ENCODE results near the gene PMS1. TPM values are rescaled to one million over a fixed set of nuclear protein-coding genes. Genes with fewer than 3 reads are reported as not detected.

Gene PMS1
- total RNA-seq, 1 donor from 2014 or later = 20.1 TPM

DNA sequence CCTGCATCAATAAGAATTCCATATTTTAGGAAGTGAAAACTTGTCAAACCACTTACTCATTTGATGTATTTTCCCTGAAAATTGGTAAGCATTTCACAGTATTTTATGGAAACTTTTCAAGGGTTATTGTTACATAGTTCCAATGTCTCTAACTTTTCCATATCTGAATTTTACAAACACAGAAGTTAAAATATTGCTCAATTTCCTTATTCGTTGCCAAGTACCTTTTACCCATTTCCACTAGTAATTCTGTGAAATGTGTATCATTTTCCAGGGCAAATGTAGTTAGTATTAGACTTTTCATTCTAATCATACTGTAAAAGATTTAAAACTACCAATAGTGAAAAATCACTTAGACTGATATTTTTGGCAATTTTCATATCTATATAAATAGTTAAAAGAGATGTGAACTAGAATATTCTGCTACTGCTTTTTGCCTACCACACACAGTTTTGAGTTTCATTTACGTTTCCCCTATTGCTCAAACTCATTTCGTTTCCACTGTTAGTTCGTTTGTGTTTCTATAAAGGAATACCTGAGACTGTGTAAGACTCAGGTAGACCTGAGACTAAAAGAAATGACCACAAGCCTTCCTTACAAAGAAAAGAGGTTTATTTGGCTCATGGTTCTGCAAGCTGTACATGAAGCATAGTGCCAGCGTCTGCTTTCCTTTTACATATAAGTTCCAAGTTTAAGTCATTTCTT lies 86.3 kb downstream of the PMS1 start:
- H3K36me3 ChIP-seq = peaks cover 0 to 6% of the 10 kb centered on the region in 2 donors
- no peaks in the 10 kb centered on the region for H3K9me3 ChIP-seq
- no peak overlapping the region for H3K4me3 ChIP-seq
- DNase-seq (ENCODE audit: extremely low spot score in 2 of 2) = no peak
- TF ChIP-seq, protein P1, sequence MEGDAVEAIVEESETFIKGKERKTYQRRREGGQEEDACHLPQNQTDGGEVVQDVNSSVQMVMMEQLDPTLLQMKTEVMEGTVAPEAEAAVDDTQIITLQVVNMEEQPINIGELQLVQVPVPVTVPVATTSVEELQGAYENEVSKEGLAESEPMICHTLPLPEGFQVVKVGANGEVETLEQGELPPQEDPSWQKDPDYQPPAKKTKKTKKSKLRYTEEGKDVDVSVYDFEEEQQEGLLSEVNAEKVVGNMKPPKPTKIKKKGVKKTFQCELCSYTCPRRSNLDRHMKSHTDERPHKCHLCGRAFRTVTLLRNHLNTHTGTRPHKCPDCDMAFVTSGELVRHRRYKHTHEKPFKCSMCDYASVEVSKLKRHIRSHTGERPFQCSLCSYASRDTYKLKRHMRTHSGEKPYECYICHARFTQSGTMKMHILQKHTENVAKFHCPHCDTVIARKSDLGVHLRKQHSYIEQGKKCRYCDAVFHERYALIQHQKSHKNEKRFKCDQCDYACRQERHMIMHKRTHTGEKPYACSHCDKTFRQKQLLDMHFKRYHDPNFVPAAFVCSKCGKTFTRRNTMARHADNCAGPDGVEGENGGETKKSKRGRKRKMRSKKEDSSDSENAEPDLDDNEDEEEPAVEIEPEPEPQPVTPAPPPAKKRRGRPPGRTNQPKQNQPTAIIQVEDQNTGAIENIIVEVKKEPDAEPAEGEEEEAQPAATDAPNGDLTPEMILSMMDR (IDR thresholded peaks at IDR 0.05) = no peak
- TF ChIP-seq POLR2A (IDR thresholded peaks at IDR 0.05) (no peak), POLR2AphosphoS5 (IDR thresholded peaks at IDR 0.05; ENCODE audit: insufficient read depth in 1 of 2, low read depth in 1 of 2) (no peak)
- intact Hi-C loops (cut with DNase I) = loop anchor here (10.0 kb wide), 1 partner anchor 506 kb away; no protein-coding TSS in a partner anchor
- no peak overlapping the region for H3K27ac ChIP-seq
- H3K27me3 ChIP-seq = no peaks in the 10 kb centered on the region
- H3K4me1 ChIP-seq = no peaks in the 10 kb centered on the region

DNA sequence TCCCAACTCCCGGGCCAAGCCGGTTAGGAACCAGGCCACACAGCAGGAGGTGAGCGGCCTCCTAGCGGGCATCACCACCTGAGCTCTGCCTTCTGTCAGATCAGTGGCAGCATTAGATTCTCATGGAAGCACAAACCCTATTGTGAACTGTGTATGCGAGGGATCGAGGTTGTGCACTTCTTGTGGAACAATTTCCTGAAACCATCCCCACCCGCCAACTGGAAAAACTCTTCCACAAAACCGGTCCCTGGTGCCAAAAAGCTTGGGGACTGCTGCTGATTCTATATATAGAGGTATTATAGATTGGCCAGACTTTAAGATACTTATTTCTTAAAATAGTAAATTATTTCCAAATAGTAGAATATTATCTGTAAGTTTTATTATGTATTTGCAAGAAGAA lies 89.4 kb downstream of the PMS1 start:
- intact Hi-C loops (cut with DNase I) = loop anchor here (10.0 kb wide), 1 partner anchor 509 kb away; no protein-coding TSS in a partner anchor
- Histone ChIP-seq H3K27me3 (no peaks in the 10 kb centered on the region), H3K9me3 (no peaks in the 10 kb centered on the region), H3K36me3 (peaks cover 0 to 6% of the 10 kb centered on the region in 2 donors), H3K4me1 (no peaks in the 10 kb centered on the region), H3K27ac (no peak overlapping the region), H3K4me3 (no peak overlapping the region)
- no peak for DNase-seq (ENCODE audit: extremely low spot score in 2 of 2)
- TF ChIP-seq, protein P1 (IDR thresholded peaks at IDR 0.05) = no peak
- TF ChIP-seq POLR2A (IDR thresholded peaks at IDR 0.05) (no peak), POLR2AphosphoS5 (IDR thresholded peaks at IDR 0.05; ENCODE audit: insufficient read depth in 1 of 2, low read depth in 1 of 2) (no peak)

DNA sequence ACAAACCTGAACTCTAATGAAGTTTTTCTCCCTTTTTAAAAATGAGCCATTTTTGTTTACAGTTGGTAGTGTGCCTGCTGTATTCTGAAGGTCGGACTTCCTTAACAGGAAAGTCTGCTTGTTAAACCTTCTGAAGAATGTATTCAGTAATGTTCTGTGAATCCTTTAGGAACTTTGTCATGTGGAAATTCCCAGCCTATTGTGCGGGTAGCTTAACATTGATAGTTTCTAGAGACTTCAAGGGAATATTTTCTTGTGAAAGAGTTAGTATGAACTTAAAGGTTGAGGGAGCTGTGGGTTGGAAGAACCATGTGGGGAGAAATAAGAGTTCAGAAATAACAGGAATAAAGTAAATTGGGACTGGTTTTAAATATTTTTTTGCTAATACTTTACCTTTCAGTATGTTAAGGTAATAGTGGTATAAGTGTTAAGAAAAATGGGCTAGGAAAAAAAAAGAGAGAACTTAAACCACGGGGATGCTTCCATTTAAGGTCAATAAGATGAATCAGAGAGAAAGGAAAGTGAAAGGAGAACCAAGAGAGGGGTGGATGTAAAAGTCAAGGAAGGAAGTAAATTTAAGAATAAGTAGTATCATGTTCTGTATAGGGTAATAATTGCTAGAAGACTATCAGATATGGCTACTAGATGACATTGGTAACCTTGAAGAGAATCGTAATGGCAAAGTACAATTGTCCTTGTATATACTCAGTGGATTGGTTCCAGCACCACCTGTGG lies 90.5 kb downstream of the PMS1 start:
- Histone ChIP-seq H3K36me3 (peaks cover 0 to 6% of the 10 kb centered on the region in 2 donors), H3K27ac (no peak overlapping the region), H3K4me1 (no peaks in the 10 kb centered on the region), H3K4me3 (no peak overlapping the region), H3K9me3 (no peaks in the 10 kb centered on the region), H3K27me3 (no peaks in the 10 kb centered on the region)
- intact Hi-C loops (cut with DNase I) = loop anchor here (10.0 kb wide), 1 partner anchor 510 kb away; no protein-coding TSS in a partner anchor
- DNase-seq (ENCODE audit: extremely low spot score in 2 of 2) = no peak
- TF ChIP-seq POLR2A (IDR thresholded peaks at IDR 0.05) (no peak), POLR2AphosphoS5 (IDR thresholded peaks at IDR 0.05; ENCODE audit: insufficient read depth in 1 of 2, low read depth in 1 of 2) (no peak)
- TF ChIP-seq, protein P1 (IDR thresholded peaks at IDR 0.05) = no peak

DNA sequence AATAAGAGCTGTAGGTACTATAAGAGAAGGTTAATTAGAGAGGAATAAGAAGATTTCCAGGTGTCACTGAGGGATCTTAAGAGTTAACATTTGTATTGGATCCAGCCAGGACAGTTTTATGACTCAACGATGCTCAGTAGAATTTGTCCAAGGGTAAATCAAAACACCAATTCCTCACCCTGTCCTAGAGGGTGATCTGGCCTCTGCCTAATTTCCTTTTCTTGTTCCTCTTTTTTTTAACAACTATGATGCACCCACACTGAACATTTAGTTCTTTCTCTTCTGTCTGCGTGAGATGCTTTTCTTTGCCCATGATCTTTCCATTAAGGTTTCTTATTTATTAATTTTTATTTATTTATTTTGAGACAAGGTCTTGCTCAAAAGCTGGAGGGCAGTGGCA lies 92.0 kb downstream of the PMS1 start:
- Histone ChIP-seq H3K4me3 (no peak overlapping the region), H3K27ac (no peak overlapping the region), H3K36me3 (peaks cover 0 to 6% of the 10 kb centered on the region in 2 donors), H3K9me3 (no peaks in the 10 kb centered on the region), H3K27me3 (no peaks in the 10 kb centered on the region), H3K4me1 (no peaks in the 10 kb centered on the region)
- intact Hi-C loops (cut with DNase I) = loop anchor here (10.0 kb wide), 1 partner anchor 511 kb away; no protein-coding TSS in a partner anchor
- no peak for TF ChIP-seq POLR2A (IDR thresholded peaks at IDR 0.05)
- TF ChIP-seq POLR2AphosphoS5 (IDR thresholded peaks at IDR 0.05; ENCODE audit: insufficient read depth in 1 of 2, low read depth in 1 of 2) = no peak
- TF ChIP-seq, protein P1 (IDR thresholded peaks at IDR 0.05) = no peak
- no peak for DNase-seq (ENCODE audit: extremely low spot score in 2 of 2)
